Erythroblast (primary cell): ENCODE data around the gene FLRT1.
"Not testable (repeated sequence)": the region's sequence is repeated elsewhere in the genome, so short reads cannot be mapped to it uniquely, and the experiment has no call there.

Source experiments
- DNase-seq, 2 experiments: peaks; one replicate each; lab custom pipeline; 2025; lab: John Stamatoyannopoulos, UW
- GATA1 ChIP-seq: IDR thresholded peaks from 2 replicates; pipeline ENCODE4 v1.6.1; 2011; ENCODE audit warnings: low read depth, mild to moderate bottlenecking, control low read depth, low read length, moderate library complexity
- POLR2A ChIP-seq: IDR thresholded peaks from 2 replicates; pipeline ENCODE4 v1.6.1; 2011; ENCODE audit warnings: mild to moderate bottlenecking, low read length

FLRT1 gene

GRCh38 chr11:64038500-64038899, 2.8 kb downstream of the FLRT1 start:
- no peak for TF ChIP-seq POLR2A
- no peak for DNase-seq

GRCh38 chr11:64039012-64039665, 3.4 kb downstream of the FLRT1 start:
- no peak for TF ChIP-seq GATA1
- no peak for TF ChIP-seq POLR2A
- no peak for DNase-seq

GRCh38 chr11:64040684-64041322, 5.1 kb downstream of the FLRT1 start:
- DNase-seq: no peak
- TF ChIP-seq POLR2A (no peak), GATA1 (no peak)

GRCh38 chr11:64041846-64042245, 6.1 kb downstream of the FLRT1 start:
- no peak for DNase-seq
- TF ChIP-seq GATA1 (no peak), POLR2A (no peak)

GRCh38 chr11:64042301-64042700, 6.6 kb downstream of the FLRT1 start:
- no peak for TF ChIP-seq GATA1
- no peak for DNase-seq

- TF ChIP-seq POLR2A (no peak), GATA1 (no peak)
- no peak for DNase-seq
These were observed 7.8 kb downstream of the FLRT1 start for GRCh38 chr11:64043545-64043944.

- DNase-seq: no peak
These were observed 9.1 kb downstream of the FLRT1 start for GRCh38 chr11:64044730-64045393.

GRCh38 chr11:64045700-64046099, 10.0 kb downstream of the FLRT1 start:
- DNase-seq: no peak
- TF ChIP-seq GATA1 (no peak), POLR2A (no peak)

More at GRCh38 chr11:64044730-64045393, 9.1 kb downstream of the FLRT1 start:
- TF ChIP-seq GATA1 (no peak), POLR2A (no peak)

- not testable (repeated sequence) for DNase-seq
These were observed 11.6 kb downstream of the FLRT1 start for GRCh38 chr11:64047373-64047772.

- TF ChIP-seq POLR2A: no peak
- TF ChIP-seq GATA1: no peak
- no peak for DNase-seq
These were observed 12.5 kb downstream of the FLRT1 start for GRCh38 chr11:64048042-64048854.

- no peak for DNase-seq
These were observed 13.8 kb downstream of the FLRT1 start for GRCh38 chr11:64049509-64049908.

GRCh38 chr11:64051297-64051696, 15.6 kb downstream of the FLRT1 start:
- DNase-seq: no peak
- TF ChIP-seq GATA1 (no peak), POLR2A (no peak)

More at GRCh38 chr11:64049509-64049908, 13.8 kb downstream of the FLRT1 start:
- TF ChIP-seq POLR2A: no peak
- no peak for TF ChIP-seq GATA1

- DNase-seq: no peak
- TF ChIP-seq GATA1 (no peak), POLR2A (no peak)
These were observed 16.7 kb downstream of the FLRT1 start for GRCh38 chr11:64052436-64052835.

- TF ChIP-seq GATA1 (no peak), POLR2A (no peak)
These were observed 17.3 kb downstream of the FLRT1 start for GRCh38 chr11:64052938-64053622.

More at GRCh38 chr11:64052938-64053622, 17.3 kb downstream of the FLRT1 start:
- no peak for DNase-seq
